HG02763 (cell line): ENCODE measurements around the gene TMEM234.

Source experiments
- ATAC-seq: cut with Tn5 transposase; IDR thresholded peaks from one replicate; pipeline ENCODE4 v1.9.1; 2021; ENCODE audit warnings: mild to moderate bottlenecking, moderate library complexity; ENCODE audit not compliant: unreplicated experiment

The TMEM234 gene

GRCh38 chr1:32180186-32181060, 41.7 kb downstream of the TMEM234 start:
- ATAC-seq = no peak

- peak; percentile 75 for ATAC-seq
Observed at GRCh38 chr1:32179443-32180185, 42.5 kb downstream of the TMEM234 start, which contains the start of gene TXLNA. TSS of gene TXLNA (plus strand) at chr1:32179675. CDS start at chr1:32180346, 671 bp downstream.

- no peak for ATAC-seq
Observed at GRCh38 chr1:32179193-32179442, 43.0 kb downstream of the TMEM234 start.

DNA sequence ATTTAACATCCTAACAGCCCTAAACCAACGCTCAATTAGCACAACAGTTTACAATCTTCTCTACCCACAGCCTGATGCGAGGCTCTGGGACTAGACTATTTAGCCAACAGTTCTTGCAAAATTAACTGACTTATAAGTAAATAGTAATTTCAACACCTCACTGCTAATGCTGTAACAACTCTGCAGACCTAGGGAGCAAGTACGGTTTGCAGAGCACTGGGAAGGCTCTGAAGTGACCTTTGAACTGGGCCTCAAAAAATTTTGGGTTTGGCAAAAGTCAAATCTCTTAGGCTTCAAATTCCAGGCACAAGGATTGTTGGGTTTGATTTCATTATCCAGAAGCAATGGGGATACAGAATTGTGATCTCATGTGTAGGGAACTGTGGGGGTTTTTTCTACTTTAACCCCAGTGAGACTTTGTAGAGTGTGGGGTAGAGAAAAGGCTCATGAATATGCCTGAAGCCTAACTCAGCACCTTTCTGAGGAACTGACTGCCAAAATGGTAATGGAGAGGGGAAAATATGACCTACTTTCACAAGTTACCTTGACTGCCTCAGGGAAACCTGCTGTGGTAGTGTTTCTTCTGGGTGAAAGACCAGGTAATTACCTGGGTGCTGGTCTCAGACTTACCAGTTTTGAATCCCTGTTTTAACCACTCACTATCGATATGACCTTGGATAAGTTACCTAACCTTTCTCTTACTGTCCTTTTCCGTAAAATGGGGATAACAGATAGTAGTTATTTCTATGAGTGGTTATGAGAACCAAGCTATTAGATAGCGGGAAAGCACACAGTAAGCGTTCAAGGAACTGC, 43.6 kb downstream of the TMEM234 start:
- ATAC-seq = no peak

DNA sequence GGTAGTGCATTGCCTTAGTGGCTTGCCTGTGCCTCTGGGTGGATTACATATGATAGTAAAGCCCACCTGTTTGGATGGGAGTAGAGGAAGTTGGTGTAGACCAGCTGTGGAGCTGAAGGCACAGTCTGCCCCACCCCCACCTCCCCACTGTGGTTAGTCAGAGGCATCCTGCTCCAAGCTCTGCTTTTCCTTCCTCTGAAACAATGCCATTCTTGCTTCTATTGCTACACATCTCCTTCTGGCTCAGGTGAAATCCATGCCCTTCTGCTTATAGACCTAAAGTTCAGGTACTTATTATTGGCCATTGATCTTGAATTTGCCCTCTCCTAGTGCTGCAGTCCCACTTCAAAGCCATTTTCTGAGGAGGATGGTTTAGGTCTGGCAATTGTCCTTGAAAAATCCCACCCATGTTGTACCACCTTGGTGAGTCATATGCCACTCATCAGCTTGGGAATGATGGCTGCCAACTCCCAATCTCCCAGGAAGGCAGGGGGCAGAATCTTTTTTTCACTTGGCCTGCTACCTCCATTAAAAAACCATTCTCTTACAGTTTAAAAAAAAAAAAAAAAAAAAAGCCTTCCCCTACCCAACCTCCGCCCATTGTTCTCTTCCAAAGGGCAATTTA, 49.4 kb downstream of the TMEM234 start:
- no peak for ATAC-seq

- ATAC-seq = no peak
Observed at GRCh38 chr1:32170991-32171390, 51.2 kb downstream of the TMEM234 start.
